ENCODE measurements around the gene PLTP. TPM values are rescaled to one million over a fixed set of nuclear protein-coding genes. Genes with fewer than 3 reads are reported as not detected.

PLTP gene
- total and polyA plus RNA-seq, 2 of the 13 experiments (the other 11 are each of a cell fraction or from before 2014, with no cell fraction given): 16.9 to 28.6 TPM

GRCh38 chr20:45946149-45946970 is 34.4 kb upstream of the PLTP start (continued):
- peak; percentile 75 for TF ChIP-seq ZBTB43 (CRISPR knock-in tag; conservative IDR thresholded peaks at IDR 0.05)
- peak; percentile 88; the same call in 1 of the 2 replicates for TF ChIP-seq ZFP90 (CRISPR knock-in tag; IDR thresholded peaks at IDR 0.05; ENCODE audit: borderline replicate concordance)
- no peak; the same call in 1 of the 2 replicates for TF ChIP-seq RBFOX2 (IDR thresholded peaks at IDR 0.05; ENCODE audit: low read depth, low read length)
- TF ChIP-seq KDM2A (CRISPR knock-in tag; IDR thresholded peaks at IDR 0.05; ENCODE audit: borderline replicate concordance, low read depth): peak; percentile 91
- TF ChIP-seq SMAD9 (CRISPR knock-in tag; IDR thresholded peaks at IDR 0.05): 0 out of 2 replicates have a peak, but pooled peaks have one; percentile 52
- peak; percentile 18; the same call in 1 of the 2 replicates for TF ChIP-seq ARHGAP35 (CRISPR knock-in tag; IDR thresholded peaks at IDR 0.05; ENCODE audit: borderline replicate concordance)
- TF ChIP-seq EHMT2 (IDR thresholded peaks at IDR 0.05; ENCODE audit: borderline replicate concordance, low read depth, low read length): no peak
- no peak for TF ChIP-seq SETDB1 (CRISPR knock-in tag; IDR thresholded peaks at IDR 0.05; ENCODE audit: borderline replicate concordance)
- TF ChIP-seq SP1 (IDR thresholded peaks at IDR 0.05): no peak
- TF ChIP-seq SP1 (CRISPR knock-in tag; IDR thresholded peaks at IDR 0.05): no peak; the same call in 1 of the 2 replicates
- peak; percentile 88; the same call in 1 of the 2 replicates for TF ChIP-seq ZNF205 (CRISPR knock-in tag; IDR thresholded peaks at IDR 0.05)
- TF ChIP-seq FOSL1 (CRISPR knock-in tag; IDR thresholded peaks at IDR 0.05; ENCODE audit: borderline replicate concordance): peak; percentile 22; the same call in 1 of the 2 replicates
- TF ChIP-seq GMEB1 (CRISPR knock-in tag; IDR thresholded peaks at IDR 0.05; ENCODE audit: borderline replicate concordance): peak; percentile 78
- TF ChIP-seq THAP9 (CRISPR knock-in tag; IDR thresholded peaks at IDR 0.05; ENCODE audit: borderline replicate concordance): peak; percentile 70; the same call in 1 of the 2 replicates
- TF ChIP-seq SNRNP70 (IDR thresholded peaks at IDR 0.05; ENCODE audit: low read depth, low read length): no peak
- peak; percentile 91 for TF ChIP-seq TMF1 (CRISPR knock-in tag; IDR thresholded peaks at IDR 0.05; ENCODE audit: low read depth)
- TF ChIP-seq ZBTB20 (CRISPR knock-in tag; IDR thresholded peaks at IDR 0.05; ENCODE audit: borderline replicate concordance, low read depth): no peak
- TF ChIP-seq HOXA5 (CRISPR knock-in tag; IDR thresholded peaks at IDR 0.05): peak; percentile 95
- peak; percentile 77 for TF ChIP-seq DR1 (CRISPR knock-in tag; IDR thresholded peaks at IDR 0.05)
- peak; percentile 84 for TF ChIP-seq POLR2AphosphoS2 (IDR thresholded peaks at IDR 0.05; ENCODE audit: low read depth, low read length)
- peak; percentile 70 for TF ChIP-seq ELF1 (CRISPR knock-in tag; IDR thresholded peaks at IDR 0.05)
- TF ChIP-seq XBP1 (CRISPR knock-in tag; IDR thresholded peaks at IDR 0.05): peak; percentile 73; the same call in 1 of the 2 replicates
- 0 out of 2 replicates have a peak, but pooled peaks have one; percentile 63 for TF ChIP-seq TP53 (CRISPR knock-in tag; conservative IDR thresholded peaks at IDR 0.05)
- no peak for TF ChIP-seq NFKBIZ (CRISPR knock-in tag; IDR thresholded peaks at IDR 0.05)

All from HepG2 (cell line).